Kidney (tissue), 14 donors: ENCODE results near the gene APCDD1. TPM values are rescaled to one million over a fixed set of nuclear protein-coding genes. Genes with fewer than 3 reads are reported as not detected.

Experiments
- DNase-seq, 5 donors: peaks; one replicate each; pipeline ENCODE4 v3.0.0-alpha.2; 2013 to 2020
- FAIRE-seq: peaks from 2 replicates; lab custom pipeline; 2012; peaks lifted over from hg19 to GRCh38; lab: Jason Lieb, UNC
- H3K27ac ChIP-seq, 2 donors: one replicate each; pipeline ENCODE4 v1.7.0; 2013; ENCODE audit warnings: low read depth in 2 of 2, low read length in 2 of 2, inconsistent platforms in 1 of 2
- H3K27me3 ChIP-seq: one replicate; pipeline ENCODE4 v1.7.1; 2013; ENCODE audit warnings: low read length, inconsistent platforms; ENCODE audit not compliant: control insufficient read depth, insufficient read depth
- H3K36me3 ChIP-seq, 3 donors: one replicate each; pipeline versions ENCODE4 v1.7.0 to v1.7.1; 2013; ENCODE audit warnings: low read length in 3 of 3, control low read depth in 1 of 3, inconsistent platforms in 1 of 3; ENCODE audit not compliant: insufficient read depth in 3 of 3, control insufficient read depth in 2 of 3
- H3K4me1 ChIP-seq, 3 donors: one replicate each; pipeline versions ENCODE4 v1.7.0 to v1.7.1; 2013; ENCODE audit warnings: low read length in 3 of 3, inconsistent platforms in 1 of 3, low read depth in 1 of 3; ENCODE audit not compliant: control insufficient read depth in 2 of 3, insufficient read depth in 2 of 3
- H3K4me3 ChIP-seq, 3 donors: one replicate each; pipeline versions ENCODE4 v1.7.0 to v1.8.1; 2013; ENCODE audit warnings: low read length in 3 of 3, control low read depth in 1 of 3, inconsistent platforms in 1 of 3
- H3K9ac ChIP-seq, 3 donors: one replicate each; pipeline versions ENCODE4 v1.7.0 to v1.7.1; 2013; ENCODE audit warnings: low read length in 3 of 3, control low read depth in 1 of 3, inconsistent platforms in 1 of 3
- H3K9me3 ChIP-seq, 3 donors: one replicate each; pipeline versions ENCODE4 v1.7.0 to v1.7.1; 2013; ENCODE audit warnings: low read length in 3 of 3, control low read depth in 1 of 3, inconsistent platforms in 1 of 3; ENCODE audit not compliant: control insufficient read depth in 2 of 3, insufficient read depth in 1 of 3
- intact Hi-C: fragments of 100-400 bp; cut with DNase I; formaldehyde crosslinking; loops from one replicate; pipeline ENCODE4 v1.11.1; 2022
- polyA plus RNA-seq: library from polyadenylated mRNA; stranded (reverse); fragments of 350-450 nt; fragmentation: Illumina TruSeq; extraction: RNeasy Lipid Tissue Mini Kit (QIAGEN cat#74804); gene quantifications from one replicate; pipeline ENCODE4 v1.2.3, GENCODE V29; 2014; ENCODE audit warnings: low read depth, low replicate concordance; ENCODE audit not compliant: insufficient read depth
- total RNA-seq: library from RNA; stranded (reverse); fragmentation: NEBNext Ultra II Directional; extraction: Animal tissue kit (Norgen Biotek cat#: 25700); gene quantifications from one replicate; pipeline ENCODE4 v1.2.1, GENCODE V29; 2021
- TF ChIP-seq, protein P1 (sequence below): IDR thresholded peaks from 3 replicates; pipeline ENCODE4 v1.5.1; 2012; ENCODE audit warnings: mild to moderate bottlenecking, moderate library complexity, borderline replicate concordance; ENCODE audit not compliant: insufficient read depth; ENCODE audit errors: extremely low read depth
- donor health status: control.
- donor health status: control.
- donor health status: control.
- donor health status: control.
- donor health status: control.
- donor health status: DM: yes; HTN: yes; CAD: no.
- donor health status: Normal renal cell carcinoma (clear cell type).

The APCDD1 gene
- total and polyA plus RNA-seq, 2 donors from 2014 or later = 2.8 to 22.9 TPM

DNA sequence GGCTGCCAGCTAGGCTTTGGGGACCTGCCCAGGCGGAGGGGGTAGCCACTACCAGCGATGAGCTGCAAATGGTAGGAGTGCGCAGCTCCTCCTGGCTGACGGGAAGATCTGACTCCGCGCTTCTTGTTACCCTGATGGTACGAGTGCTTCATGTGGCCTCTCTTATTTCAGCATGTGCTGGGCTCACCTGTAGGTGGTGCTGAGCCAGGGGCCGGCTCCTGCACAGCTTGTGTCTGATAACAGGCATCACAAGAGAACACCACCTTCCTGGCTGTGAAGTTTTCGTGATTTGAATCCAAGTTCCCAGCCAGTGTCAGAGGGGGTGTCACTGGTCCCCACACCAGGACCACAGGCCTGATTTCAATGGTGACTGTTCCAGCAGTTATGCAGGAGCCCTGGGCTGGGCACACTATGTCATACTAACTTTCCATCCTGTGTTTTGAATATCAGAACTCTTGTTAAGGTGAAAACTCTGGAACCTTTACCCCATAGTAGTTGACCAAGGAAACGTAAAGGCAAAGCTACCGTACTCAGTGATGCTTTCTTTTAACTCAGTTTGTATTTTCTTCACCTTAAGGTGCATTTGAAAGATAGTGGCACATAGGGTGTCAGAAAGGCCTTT is 28.0 kb downstream of the APCDD1 start:
- Histone ChIP-seq H3K4me3 (no peak overlapping the region), H3K9ac (no peak overlapping the region), H3K36me3 (no peaks in the 10 kb centered on the region), H3K27ac (no peak overlapping the region), H3K27me3 (no peaks in the 10 kb centered on the region), H3K4me1 (no peaks in the 10 kb centered on the region), H3K9me3 (no peaks in the 10 kb centered on the region)
- intact Hi-C loops = no loop called here
- TF ChIP-seq, protein P1, sequence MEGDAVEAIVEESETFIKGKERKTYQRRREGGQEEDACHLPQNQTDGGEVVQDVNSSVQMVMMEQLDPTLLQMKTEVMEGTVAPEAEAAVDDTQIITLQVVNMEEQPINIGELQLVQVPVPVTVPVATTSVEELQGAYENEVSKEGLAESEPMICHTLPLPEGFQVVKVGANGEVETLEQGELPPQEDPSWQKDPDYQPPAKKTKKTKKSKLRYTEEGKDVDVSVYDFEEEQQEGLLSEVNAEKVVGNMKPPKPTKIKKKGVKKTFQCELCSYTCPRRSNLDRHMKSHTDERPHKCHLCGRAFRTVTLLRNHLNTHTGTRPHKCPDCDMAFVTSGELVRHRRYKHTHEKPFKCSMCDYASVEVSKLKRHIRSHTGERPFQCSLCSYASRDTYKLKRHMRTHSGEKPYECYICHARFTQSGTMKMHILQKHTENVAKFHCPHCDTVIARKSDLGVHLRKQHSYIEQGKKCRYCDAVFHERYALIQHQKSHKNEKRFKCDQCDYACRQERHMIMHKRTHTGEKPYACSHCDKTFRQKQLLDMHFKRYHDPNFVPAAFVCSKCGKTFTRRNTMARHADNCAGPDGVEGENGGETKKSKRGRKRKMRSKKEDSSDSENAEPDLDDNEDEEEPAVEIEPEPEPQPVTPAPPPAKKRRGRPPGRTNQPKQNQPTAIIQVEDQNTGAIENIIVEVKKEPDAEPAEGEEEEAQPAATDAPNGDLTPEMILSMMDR = no peak
- no peak for DNase-seq
- no peak for FAIRE-seq

DNA sequence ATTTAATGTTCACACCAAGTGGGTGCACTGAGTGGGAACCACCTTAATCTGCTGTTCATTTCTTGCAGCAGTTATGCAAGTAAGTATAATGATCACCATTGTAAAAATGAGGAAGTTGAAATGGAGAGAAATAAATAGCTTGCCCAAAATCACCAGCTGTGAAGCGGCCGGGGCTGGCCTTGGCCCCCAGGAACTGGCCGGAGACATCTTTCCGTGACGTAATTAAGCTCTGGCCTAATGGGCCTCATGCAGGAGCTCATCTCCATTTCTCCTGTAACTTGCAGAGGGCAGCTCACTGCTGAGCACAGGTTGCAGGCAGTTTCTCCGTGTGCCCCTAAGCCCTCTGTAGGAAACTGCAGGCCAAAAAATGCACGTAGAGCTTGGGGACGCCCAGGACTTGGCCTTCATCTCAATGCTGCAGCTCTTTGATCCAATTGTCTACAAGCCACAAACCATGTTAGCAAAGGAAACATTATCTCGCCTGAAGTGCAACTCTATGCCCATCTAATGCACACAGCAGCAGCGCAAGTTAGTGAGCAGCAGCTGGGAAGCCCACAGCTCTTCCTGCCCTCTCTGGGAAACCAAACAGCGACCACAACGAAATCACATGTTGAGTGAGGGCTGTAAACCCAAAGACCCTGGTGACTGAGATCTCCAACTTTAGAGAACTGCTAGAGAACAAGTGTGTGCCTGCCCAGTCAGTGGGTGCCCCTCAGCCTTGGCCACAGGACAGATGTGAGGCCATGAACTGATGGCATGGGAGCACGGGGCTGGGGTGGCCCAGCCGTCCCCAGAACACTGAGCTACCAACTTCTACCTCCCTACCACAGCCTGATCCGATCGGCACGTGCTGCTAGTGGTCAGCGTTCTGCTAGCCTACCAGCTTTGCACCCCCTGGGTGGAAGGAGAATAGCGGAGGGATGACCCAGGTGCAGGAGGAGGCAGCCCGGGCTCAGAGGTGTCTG is 28.8 kb downstream of the APCDD1 start:
- no peak overlapping the region for H3K4me3 ChIP-seq
- intact Hi-C loops = no loop called here
- no peaks in the 10 kb centered on the region for H3K4me1 ChIP-seq
- FAIRE-seq (no peak), DNase-seq (no peak)
- no peak overlapping the region for H3K27ac ChIP-seq
- no peak overlapping the region for H3K9ac ChIP-seq
- no peaks in the 10 kb centered on the region for H3K36me3 ChIP-seq
- TF ChIP-seq, protein P1 = no peak
- no peaks in the 10 kb centered on the region for H3K9me3 ChIP-seq
- H3K27me3 ChIP-seq = no peaks in the 10 kb centered on the region

DNA sequence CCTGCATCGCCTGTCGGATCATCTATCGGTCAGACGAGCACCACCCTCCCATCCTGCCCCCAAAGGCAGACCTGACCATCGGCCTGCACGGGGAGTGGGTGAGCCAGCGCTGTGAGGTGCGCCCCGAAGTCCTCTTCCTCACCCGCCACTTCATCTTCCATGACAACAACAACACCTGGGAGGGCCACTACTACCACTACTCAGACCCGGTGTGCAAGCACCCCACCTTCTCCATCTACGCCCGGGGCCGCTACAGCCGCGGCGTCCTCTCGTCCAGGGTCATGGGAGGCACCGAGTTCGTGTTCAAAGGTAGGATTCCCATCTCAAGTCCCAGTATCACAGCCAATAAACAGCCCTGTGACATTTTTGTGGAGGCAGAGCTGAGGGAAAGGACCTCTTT is 31.0 kb downstream of the APCDD1 start:
- Histone ChIP-seq H3K9me3 (no peaks in the 10 kb centered on the region), H3K27ac (no peak overlapping the region), H3K9ac (no peak overlapping the region), H3K27me3 (no peaks in the 10 kb centered on the region), H3K4me1 (no peaks in the 10 kb centered on the region), H3K36me3 (peaks cover 0 to 4% (median 0%) of the 10 kb centered on the region in 3 donors), H3K4me3 (no peak overlapping the region)
- intact Hi-C loops = no loop called here
- FAIRE-seq = no peak
- no peak for DNase-seq
- TF ChIP-seq, protein P1 = no peak
